ENCODE results near the gene NFE2L3.

NFE2L3 gene

DNA sequence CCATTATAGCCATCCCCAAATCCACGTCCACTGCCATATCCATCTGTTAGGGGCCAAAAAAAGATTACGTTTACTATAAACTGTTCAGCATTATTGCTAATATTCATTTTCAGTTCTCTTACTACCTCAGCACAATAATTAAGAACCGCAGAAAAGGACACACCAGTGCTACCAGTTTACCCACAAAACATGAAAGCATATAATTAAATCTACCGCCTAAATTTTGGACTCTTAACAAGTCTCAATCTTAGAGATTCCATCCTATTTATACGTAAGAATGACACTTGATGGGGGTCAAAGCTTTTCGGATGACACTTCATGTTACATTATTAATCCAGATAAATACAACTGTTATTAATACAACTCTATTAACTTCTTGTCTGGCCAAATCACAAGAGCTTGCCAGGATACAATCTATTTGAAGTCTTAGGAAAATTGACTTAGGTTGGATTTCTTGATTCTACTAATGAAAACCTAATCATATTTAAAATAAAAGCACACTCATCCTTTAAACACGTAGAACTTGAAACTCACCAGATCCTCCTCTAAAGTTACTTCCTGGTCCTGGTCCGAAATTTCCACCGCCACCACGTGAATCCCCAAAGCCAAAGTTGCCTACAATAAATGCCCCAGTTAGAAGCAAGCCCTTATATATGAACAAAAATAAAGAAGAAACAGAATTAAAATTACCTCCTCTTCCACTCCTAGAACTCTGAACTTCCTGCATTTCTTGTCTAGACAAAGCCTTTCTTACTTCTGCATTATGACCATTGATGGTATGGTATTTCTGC is 44.1 kb downstream of the NFE2L3 start:
- H3K27ac ChIP-seq, result peak overlapping the region; percentile 95
- DNase-seq (ENCODE audit: low read depth, low spot score), result no peak

GRCh38 chr7:26197153-26198115 is 45.4 kb downstream of the NFE2L3 start:
- H3K27ac ChIP-seq, result peak overlapping the region; percentile 95
- DNase-seq (ENCODE audit: low read depth, low spot score), result no peak

GRCh38 chr7:26198133-26198780 is 46.3 kb downstream of the NFE2L3 start:
- H3K27ac ChIP-seq, result peak overlapping the region; percentile 95
- DNase-seq (ENCODE audit: low read depth, low spot score), result no peak

DNA sequence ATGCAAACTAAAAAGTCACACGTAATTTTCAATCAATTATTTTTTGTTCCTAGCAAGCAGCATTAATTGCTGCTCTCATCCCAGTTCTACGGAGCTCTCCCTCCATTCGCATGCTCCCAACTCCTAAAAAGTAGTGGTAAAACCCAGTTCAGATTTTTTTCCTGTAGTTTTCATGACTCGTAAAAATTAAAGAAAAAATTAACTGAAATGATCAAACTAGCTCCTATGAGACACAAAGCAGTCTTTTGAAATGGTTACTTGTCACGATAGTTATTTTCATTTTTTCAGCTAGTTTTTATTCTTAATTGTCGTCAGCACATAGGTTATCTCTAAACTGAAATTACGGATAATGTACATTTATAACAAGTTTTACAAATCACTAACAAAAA is 46.8 kb downstream of the NFE2L3 start:
- peak overlapping the region; percentile 95 for H3K27ac ChIP-seq
- DNase-seq (ENCODE audit: low read depth, low spot score), result no peak

GRCh38 chr7:26199301-26200037 is 47.5 kb downstream of the NFE2L3 start:
- no peak for DNase-seq (ENCODE audit: low read depth, low spot score)
- peak overlapping the region; percentile 95 for H3K27ac ChIP-seq

GRCh38 chr7:26200038-26200443 is 48.0 kb downstream of the NFE2L3 start:
- DNase-seq (ENCODE audit: low read depth, low spot score), result no peak
- peak overlapping the region; percentile 95 for H3K27ac ChIP-seq

DNA sequence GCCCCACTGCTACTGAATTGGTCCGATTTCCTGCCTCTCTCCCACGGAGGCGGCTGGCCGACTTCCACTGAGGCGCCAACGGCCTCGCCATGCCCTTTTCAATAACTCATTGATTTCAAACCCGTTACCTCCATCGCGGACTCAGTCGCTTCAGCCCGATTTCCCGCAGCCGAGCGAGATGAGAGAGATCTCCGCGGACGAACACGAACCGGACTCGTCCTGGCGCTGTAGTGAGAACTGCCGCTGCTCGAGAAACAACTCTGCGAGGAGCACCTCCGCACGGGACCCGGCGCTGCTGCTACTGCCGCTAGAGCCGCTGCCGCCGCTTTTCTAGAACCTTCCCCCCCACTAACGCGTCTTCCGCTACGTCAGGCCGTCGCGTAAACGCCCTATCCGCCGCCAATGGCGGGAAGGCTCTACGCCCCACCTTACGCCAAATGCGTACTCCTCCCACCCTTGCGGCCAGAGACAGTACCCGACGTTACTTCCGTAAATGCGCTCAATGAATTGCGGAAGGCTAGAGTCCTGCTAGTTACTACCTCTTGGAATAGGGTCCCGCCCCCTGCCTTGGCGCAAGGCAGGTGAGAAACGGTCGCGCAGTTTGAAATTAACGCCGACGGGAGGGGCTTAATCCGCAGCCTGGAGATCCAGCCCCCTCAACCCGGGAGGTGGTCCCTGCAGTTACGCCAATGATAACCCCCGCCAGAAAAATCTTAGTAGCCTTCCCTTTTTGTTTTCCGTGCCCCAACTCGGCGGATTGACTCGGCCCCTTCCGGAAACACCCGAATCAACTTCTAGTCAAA is 48.6 kb downstream of the NFE2L3 start, which contains the start of gene HNRNPA2B1:
Gene HNRNPA2B1 (minus strand): TSS at position 303 of the 803 bp plus-strand sequence. CDS start 169 bp downstream, at position 134.
- H3K27ac ChIP-seq, result peak within 1 kb of the TSS; percentile 95
- DNase-seq (ENCODE audit: low read depth, low spot score), result peak; percentile 88

DNA sequence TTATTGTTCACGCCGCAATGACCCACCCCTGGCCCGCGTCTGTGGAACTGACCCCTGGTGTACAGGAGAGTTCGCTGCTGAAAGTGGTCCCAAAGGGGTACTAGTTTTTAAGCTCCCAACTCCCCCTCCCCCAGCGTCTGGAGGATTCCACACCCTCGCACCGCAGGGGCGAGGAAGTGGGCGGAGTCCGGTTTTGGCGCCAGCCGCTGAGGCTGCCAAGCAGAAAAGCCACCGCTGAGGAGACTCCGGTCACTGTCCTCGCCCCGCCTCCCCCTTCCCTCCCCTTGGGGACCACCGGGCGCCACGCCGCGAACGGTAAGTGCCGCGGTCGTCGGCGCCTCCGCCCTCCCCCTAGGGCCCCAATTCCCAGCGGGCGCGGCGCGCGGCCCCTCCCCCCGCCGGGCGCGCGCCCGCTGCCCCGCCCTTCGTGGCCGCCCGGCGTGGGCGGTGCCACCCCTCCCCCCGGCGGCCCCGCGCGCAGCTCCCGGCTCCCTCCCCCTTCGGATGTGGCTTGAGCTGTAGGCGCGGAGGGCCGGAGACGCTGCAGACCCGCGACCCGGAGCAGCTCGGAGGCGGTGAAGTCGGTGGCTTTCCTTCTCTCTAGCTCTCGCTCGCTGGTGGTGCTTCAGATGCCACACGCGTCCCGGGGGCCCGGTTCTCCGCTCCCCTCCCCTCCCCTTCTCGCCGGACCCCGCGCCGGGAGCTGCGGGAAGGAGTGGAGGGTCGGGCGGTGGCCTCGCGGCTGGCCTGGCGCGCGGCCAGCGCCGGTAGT is 49.4 kb downstream of the NFE2L3 start, which contains the start of gene CBX3:
Gene CBX3 (plus strand): TSS at position 499 of the 772 bp plus-strand sequence. CDS start 1,254 bp downstream, outside the sequence.
- no peak for DNase-seq (ENCODE audit: low read depth, low spot score)

DNA sequence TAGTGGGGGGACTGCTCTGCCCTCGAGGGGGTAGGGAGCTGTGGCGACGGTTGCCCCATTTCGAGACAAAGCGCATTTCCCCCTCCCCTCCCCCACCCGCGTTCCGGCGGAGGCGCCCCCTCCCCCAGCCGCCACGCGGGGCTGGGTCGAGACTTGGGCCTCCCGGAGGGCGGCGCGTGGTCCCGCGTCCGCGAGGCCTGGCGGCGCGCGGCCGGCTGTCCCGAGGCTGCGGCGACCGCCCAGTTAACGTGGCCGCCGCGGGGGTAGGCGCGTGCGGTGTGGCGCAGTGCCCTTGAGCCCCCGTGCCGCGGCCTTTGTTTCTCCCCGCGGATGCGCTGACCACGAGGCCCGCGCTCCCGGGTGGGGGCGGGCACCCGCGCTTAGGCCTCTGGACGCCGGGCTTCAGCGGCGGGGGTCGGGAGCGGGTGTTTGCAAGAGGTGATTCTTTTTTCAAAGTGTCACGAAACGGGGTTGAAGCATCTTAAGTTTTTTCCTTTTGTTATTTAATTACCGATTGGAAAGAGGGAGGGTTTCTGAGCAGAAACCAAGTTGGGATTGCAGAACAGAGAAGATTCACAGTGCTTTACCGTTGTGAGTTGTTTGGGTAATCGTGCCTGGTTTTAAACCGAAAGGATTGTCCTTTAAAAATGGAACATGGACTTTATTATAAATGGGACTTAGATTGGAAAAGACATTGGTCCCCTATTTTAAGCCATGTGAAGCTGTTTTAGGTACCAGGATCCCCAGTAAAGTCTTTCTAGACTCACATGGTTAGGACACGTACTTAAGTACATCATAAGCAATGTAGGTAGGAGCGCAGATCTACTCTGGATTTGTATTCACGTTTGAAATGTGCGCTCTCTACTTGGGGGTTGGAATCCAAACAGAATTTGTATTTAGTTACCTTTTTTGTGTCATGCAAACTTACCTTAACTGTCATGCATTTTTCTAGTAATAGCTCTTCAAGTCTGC is 50.3 kb downstream of the NFE2L3 start:
- no peak for DNase-seq (ENCODE audit: low read depth, low spot score)

More for the DNA sequence above, 49.4 kb downstream of the NFE2L3 start, which contains the start of gene CBX3:
- peak within 1 kb of the TSS; percentile 95 for H3K27ac ChIP-seq

GRCh38 chr7:26203016-26203415 is 51.0 kb downstream of the NFE2L3 start:
- DNase-seq (ENCODE audit: low read depth, low spot score), result no peak
- H3K27ac ChIP-seq, result peak overlapping the region; percentile 95

More for the DNA sequence above, 50.3 kb downstream of the NFE2L3 start:
- peak overlapping the region; percentile 95 for H3K27ac ChIP-seq

- DNase-seq (ENCODE audit: low read depth, low spot score), result no peak
- H3K27ac ChIP-seq, result no peak overlapping the region
These were observed 56.0 kb downstream of the NFE2L3 start for GRCh38 chr7:26208040-26208439.

GRCh38 chr7:26212921-26213718 is 61.1 kb downstream of the NFE2L3 start:
- DNase-seq (ENCODE audit: low read depth, low spot score), result no peak
- no peak overlapping the region for H3K27ac ChIP-seq

- no peak for DNase-seq (ENCODE audit: low read depth, low spot score)
- no peak overlapping the region for H3K27ac ChIP-seq
These were observed 62.0 kb downstream of the NFE2L3 start for GRCh38 chr7:26213807-26214515.

GRCh38 chr7:26216049-26216448 is 64.1 kb downstream of the NFE2L3 start:
- no peak for DNase-seq (ENCODE audit: low read depth, low spot score)
- H3K27ac ChIP-seq, result no peak overlapping the region

- no peak overlapping the region for H3K27ac ChIP-seq
- DNase-seq (ENCODE audit: low read depth, low spot score), result no peak
These were observed 72.4 kb downstream of the NFE2L3 start for GRCh38 chr7:26224359-26224758.
